Keratinocyte (primary cell): ENCODE results near the gene KAT2B. TPM values are rescaled to one million over a fixed set of nuclear protein-coding genes. Genes with fewer than 3 reads are reported as not detected.

ENCODE experiments used
- DNase-seq: peaks from one replicate; pipeline ENCODE4 v3.0.0-alpha.2; 2011; ENCODE audit warnings: low read depth, missing footprints, low spot score
- FAIRE-seq: peaks from 2 replicates; lab custom pipeline; 2011; peaks lifted over from hg19 to GRCh38; lab: Jason Lieb, UNC
- H2AFZ ChIP-seq: 2 replicates; pipeline ENCODE4 v1.6.0; 2012; ENCODE audit warnings: low read length, control low read depth, inconsistent platforms; ENCODE audit not compliant: control insufficient read depth
- H3K27ac ChIP-seq: 2 replicates; pipeline ENCODE4 v1.5.1; 2011; ENCODE audit warnings: low read length; ENCODE audit not compliant: control insufficient read depth, insufficient read depth
- H3K27me3 ChIP-seq: 3 replicates; pipeline ENCODE4 v1.6.0; 2011; ENCODE audit warnings: low read length; ENCODE audit not compliant: control insufficient read depth, insufficient read depth; ENCODE audit errors: extremely low read depth
- H3K36me3 ChIP-seq, 2 experiments: 2 replicates in 1 of 2; 3 replicates in 1 of 2; pipeline ENCODE4 v1.5.1; 2011; ENCODE audit warnings: low read length in 2 of 2, mild to moderate bottlenecking in 1 of 2; ENCODE audit not compliant: control insufficient read depth in 2 of 2, insufficient read depth in 2 of 2; ENCODE audit errors: extremely low read depth in 1 of 2
- H3K4me1 ChIP-seq: 3 replicates; pipeline ENCODE4 v1.5.1; 2011; ENCODE audit warnings: low read length; ENCODE audit not compliant: control insufficient read depth, insufficient read depth; ENCODE audit errors: extremely low read depth
- H3K4me2 ChIP-seq: 3 replicates; pipeline ENCODE4 v1.6.0; 2011; ENCODE audit warnings: low read depth, low read length; ENCODE audit not compliant: control insufficient read depth, insufficient read depth; ENCODE audit errors: extremely low read depth
- H3K4me3 ChIP-seq, 3 experiments: fragments of 200-600 bp in 1 of 3; sonication (generic) in 1 of 3; 2 replicates in 2 of 3; 3 replicates in 1 of 3; pipeline ENCODE4 v1.5.1; 2011 to 2016; ENCODE audit warnings: low read length in 3 of 3, mild to moderate bottlenecking in 3 of 3, control low read depth in 2 of 3, inconsistent platforms in 1 of 3, low read depth in 1 of 3, mixed read lengths in 1 of 3, mixed run types in 1 of 3, moderate library complexity in 1 of 3; ENCODE audit not compliant: control insufficient read depth in 2 of 3, insufficient read depth in 2 of 3; ENCODE audit errors: extremely low read depth in 1 of 3
- H3K79me2 ChIP-seq: 2 replicates; pipeline ENCODE4 v1.6.0; 2012; ENCODE audit warnings: low read length; ENCODE audit not compliant: control insufficient read depth, insufficient read depth
- H3K9ac ChIP-seq: 3 replicates; pipeline ENCODE4 v1.6.0; 2011; ENCODE audit warnings: low read length; ENCODE audit not compliant: control insufficient read depth, insufficient read depth; ENCODE audit errors: extremely low read depth
- H3K9me1 ChIP-seq: 3 replicates; pipeline ENCODE4 v1.6.0; 2011; ENCODE audit warnings: low read length; ENCODE audit not compliant: control insufficient read depth, insufficient read depth; ENCODE audit errors: extremely low read depth
- H3K9me3 ChIP-seq: 2 replicates; pipeline ENCODE4 v1.5.1; 2012; ENCODE audit warnings: low read depth, low read length; ENCODE audit not compliant: control insufficient read depth
- H4K20me1 ChIP-seq: 3 replicates; pipeline ENCODE4 v1.6.0; 2011; ENCODE audit warnings: low read length; ENCODE audit not compliant: control insufficient read depth, insufficient read depth; ENCODE audit errors: extremely low read depth
- CTCF ChIP-seq, 3 experiments: IDR thresholded peaks in 1 of 3; conservative IDR thresholded peaks in 1 of 3; optimal IDR thresholded peaks in 1 of 3; 2 replicates in 2 of 3; 3 replicates in 1 of 3; pipeline versions ENCODE3 to v1.5.1; 2011; ENCODE audit warnings: low read length in 3 of 3, mild to moderate bottlenecking in 3 of 3, moderate library complexity in 2 of 3, control low read depth in 1 of 3, inconsistent platforms in 1 of 3; ENCODE audit not compliant: insufficient read depth in 2 of 3; ENCODE audit errors: extremely low read depth in 1 of 3
- EZH2 ChIP-seq: IDR thresholded peaks from one replicate; pipeline ENCODE4 v1.6.1; 2012; ENCODE audit warnings: inconsistent platforms, mild to moderate bottlenecking, low read length, moderate library complexity
- dilution Hi-C: fragments of 300-500 bp; cut with MboI; formaldehyde crosslinking; loops from one replicate; pipeline ENCODE4 v1.7.0; 2020; ENCODE audit warnings: low sequenced_read_pairs; ENCODE audit not compliant: extremely low pct_ligation_motif_present
- polyA plus RNA-seq, 5 experiments: library from polyadenylated mRNA; depleted of rRNA in 3 of 5; stranded (reverse) in 3 of 5; stranded (forward) in 1 of 5; unstranded in 1 of 5; fragments of >200 nt; gene quantifications; 1 replicate in 1 of 5; 2 replicates in 3 of 5; 3 replicates in 1 of 5; pipeline versions ENCODE4 v1.2.1 to v1.2.3, GENCODE V29; 2011 to 2012; ENCODE audit warnings: missing spikeins in 2 of 5, low read depth in 1 of 5, low replicate concordance in 1 of 5

Gene KAT2B
- polyA plus RNA-seq, 1 donor (not counting 4 experiments of a cell fraction or from before 2014, with no cell fraction given), result 4.6 TPM

DNA sequence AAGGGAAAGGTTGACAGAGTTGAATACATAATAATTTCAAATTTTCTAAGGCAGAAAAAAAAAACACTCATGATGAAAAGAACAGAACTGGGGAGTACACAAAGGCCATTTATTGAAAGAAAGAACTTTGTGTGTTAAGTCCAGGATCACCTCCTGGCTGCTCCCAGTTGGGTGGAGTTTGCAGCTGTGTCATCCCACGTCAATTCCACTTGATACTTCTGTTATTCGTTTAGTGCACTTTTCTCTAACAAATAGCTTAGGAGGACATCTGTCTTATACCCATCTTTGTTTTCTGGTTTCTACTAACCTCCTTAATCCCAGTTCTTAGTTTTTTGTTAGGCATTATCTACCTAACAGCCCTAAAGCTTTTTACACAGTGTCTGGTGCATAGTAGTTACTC, 101.1 kb downstream of the KAT2B start:
- no peak overlapping the region for H2AFZ ChIP-seq
- no peaks in the 10 kb centered on the region for H4K20me1 ChIP-seq
- H3K9me3 ChIP-seq, result no peaks in the 10 kb centered on the region
- no peak for FAIRE-seq
- DNase-seq, result no peak
- H3K27ac ChIP-seq, result no peak overlapping the region
- no peaks in the 10 kb centered on the region for H3K4me1 ChIP-seq
- no peak overlapping the region for H3K9ac ChIP-seq
- H3K36me3 ChIP-seq, result no peaks in the 10 kb centered on the region
- dilution Hi-C loops, result no loop called here
- H3K9me1 ChIP-seq, result no peaks in the 10 kb centered on the region
- no peak overlapping the region for H3K4me3 ChIP-seq
- H3K4me2 ChIP-seq, result no peak overlapping the region
- TF ChIP-seq CTCF (optimal IDR thresholded peaks at IDR 0.05 in 1 of 3, IDR thresholded peaks at IDR 0.05 in 1 of 3, conservative IDR thresholded peaks at IDR 0.05 in 1 of 3; ENCODE audit: extremely low read depth in 1 of 3, insufficient read depth in 2 of 3, low read length in 3 of 3) (no peak), EZH2 (no peak)
- H3K27me3 ChIP-seq, result no peaks in the 10 kb centered on the region
- no peaks in the 10 kb centered on the region for H3K79me2 ChIP-seq

- DNase-seq, result no peak
- Histone ChIP-seq H3K4me1 (no peaks in the 10 kb centered on the region), H3K9ac (no peak overlapping the region), H3K79me2 (no peaks in the 10 kb centered on the region), H4K20me1 (no peaks in the 10 kb centered on the region), H3K4me2 (no peak overlapping the region), H3K4me3 (no peak overlapping the region), H3K9me1 (no peaks in the 10 kb centered on the region), H3K9me3 (no peaks in the 10 kb centered on the region), H3K36me3 (peaks cover 0 to 2% of the 10 kb centered on the region in 2 experiments), H3K27me3 (no peaks in the 10 kb centered on the region), H3K27ac (no peak overlapping the region), H2AFZ (no peak overlapping the region)
- no peak for FAIRE-seq
- dilution Hi-C loops, result no loop called here
- TF ChIP-seq CTCF (optimal IDR thresholded peaks at IDR 0.05 in 1 of 3, IDR thresholded peaks at IDR 0.05 in 1 of 3, conservative IDR thresholded peaks at IDR 0.05 in 1 of 3; ENCODE audit: extremely low read depth in 1 of 3, insufficient read depth in 2 of 3, low read length in 3 of 3) (no peak), EZH2 (no peak)
Measured at GRCh38 chr3:20141851-20142250, 101.6 kb downstream of the KAT2B start.
